HG03175 (cell line): Measurements from ENCODE around the gene RBM3.

Experiments used
- ATAC-seq: cut with Tn5 transposase; IDR thresholded peaks from one replicate; pipeline ENCODE4 v1.9.1; 2021; ENCODE audit warnings: mild to moderate bottlenecking, moderate library complexity; ENCODE audit not compliant: unreplicated experiment

RBM3 gene

GRCh38 chrX:48617542-48618340 is 43.5 kb downstream of the RBM3 start:
- no peak for ATAC-seq

DNA sequence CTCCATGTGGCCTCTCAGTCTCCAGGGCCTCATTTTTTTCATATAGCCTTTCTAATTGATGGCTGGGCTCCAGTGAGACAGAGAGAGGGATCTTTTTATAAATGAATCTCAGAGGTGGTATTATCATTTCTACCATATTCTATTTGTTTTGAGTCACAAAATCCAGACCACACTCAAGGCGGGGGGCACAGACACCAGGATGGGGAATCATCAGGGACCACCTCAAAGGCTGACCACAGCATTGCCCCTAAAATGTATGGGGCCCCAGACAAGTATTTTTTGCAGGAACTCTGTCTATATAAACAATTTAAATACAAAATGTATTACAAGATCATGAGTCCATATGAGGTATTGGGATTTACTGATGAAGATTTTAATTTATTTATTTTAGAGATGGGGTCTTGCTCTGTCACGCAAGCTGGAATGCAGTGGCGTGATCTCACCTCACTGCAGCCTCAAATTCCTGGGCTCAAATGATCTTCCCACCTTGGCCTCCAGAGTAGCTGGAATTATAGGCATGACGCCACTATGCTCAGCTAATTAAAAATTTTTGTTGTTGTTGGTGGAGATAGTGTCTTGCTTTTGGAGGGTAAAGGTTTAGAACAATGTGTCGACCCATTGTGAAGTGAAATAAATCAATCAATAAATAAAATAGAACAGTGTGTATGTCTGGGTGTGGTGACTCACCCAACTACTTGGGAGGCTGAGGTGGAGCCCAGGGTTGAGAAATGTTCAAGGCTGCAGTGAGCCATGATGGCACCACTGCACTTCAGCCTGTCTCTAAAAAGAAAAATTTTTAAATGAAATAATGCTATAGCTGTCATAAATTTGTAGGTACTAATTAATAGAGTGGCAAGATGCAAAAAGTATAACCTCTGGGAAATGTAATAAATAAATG is 52.4 kb downstream of the RBM3 start:
- ATAC-seq = no peak
